Esophagus squamous epithelium (tissue), 5 donors: ENCODE results near the gene AVEN. TPM values are rescaled to one million over a fixed set of nuclear protein-coding genes. Genes with fewer than 3 reads are reported as not detected.

Source experiments
- DNase-seq: peaks from one replicate; lab custom pipeline; 2025; lab: John Stamatoyannopoulos, UW
- H3K27ac ChIP-seq, 4 donors: fragments of 200-600 bp; sonication (generic); one replicate each; pipeline ENCODE4 v1.5.1; 2016 to 2019; ENCODE audit warnings: mild to moderate bottlenecking in 1 of 4
- H3K27me3 ChIP-seq, 4 donors: fragments of 200-600 bp; sonication (generic); 1 replicate in 3 of 4; 2 replicates in 1 of 4; pipeline versions ENCODE4 v1.5.1 to v1.6.0; 2017 to 2021; ENCODE audit warnings: antibody characterized with exemption in 1 of 4
- H3K36me3 ChIP-seq, 3 donors: fragments of 200-600 bp; sonication (generic); one replicate each; pipeline ENCODE4 v1.5.1; 2016 to 2019
- H3K4me1 ChIP-seq, 3 donors: fragments of 200-600 bp; sonication (generic); one replicate each; pipeline ENCODE4 v1.5.1; 2017 to 2019
- H3K4me3 ChIP-seq, 4 donors: fragments of 200-600 bp; sonication (generic); 1 replicate in 3 of 4; 2 replicates in 1 of 4; pipeline ENCODE4 v1.5.1; 2016 to 2019; ENCODE audit warnings: mild to moderate bottlenecking in 2 of 4, moderate library complexity in 1 of 4
- H3K9me3 ChIP-seq, 3 donors: fragments of 200-600 bp; sonication (generic); one replicate each; pipeline ENCODE4 v1.5.1; 2016 to 2019
- CTCF ChIP-seq, 6 experiments: fragments of 450-650 bp in 4 of 6; fragments of 200-600 bp in 2 of 6; sonication (generic) in 2 of 6; IDR thresholded peaks; one replicate each; pipeline ENCODE4 v1.5.1; 2016 to 2019; ENCODE audit warnings: antibody characterized with exemption in 6 of 6, mild to moderate bottlenecking in 4 of 6, moderate library complexity in 4 of 6
- POLR2A ChIP-seq, 4 donors: fragments of 450-650 bp; IDR thresholded peaks; one replicate each; pipeline ENCODE4 v1.6.1; 2017; ENCODE audit warnings: antibody characterized with exemption in 4 of 4, mild to moderate bottlenecking in 4 of 4, moderate library complexity in 3 of 4
- WGBS, 2 donors: methylation state at CpG; one replicate each; pipeline ENCODE4 v1.1.5; 2018; 5-methylcytosine and 5-hydroxymethylcytosine counted together
- intact Hi-C: fragments of 100-400 bp; cut with DNase I; formaldehyde crosslinking; loops from one replicate; pipeline ENCODE4 v1.15.0; 2022
- total RNA-seq, 4 donors: library from RNA; depleted of rRNA; stranded (reverse); fragments of >200 nt; gene quantifications; one replicate each; pipeline ENCODE4 v1.1.0, GENCODE V29; 2016
- donor health status: DM: yes; HTN: yes; CAD: no.

The AVEN gene
- total RNA-seq, 4 donors from 2014 or later, result 9.9 to 17.5 (median 16.5) TPM

- WGBS, 2 donors, result 16 to 17% methylated on average over 2 of the region's 2 CpGs
- TF ChIP-seq POLR2A (IDR thresholded peaks at IDR 0.05) (no peak), CTCF (IDR thresholded peaks at IDR 0.05) (no peak)
- H3K4me1 ChIP-seq, result no peaks in the 10 kb centered on the region
- no peak overlapping the region for H3K4me3 ChIP-seq
- intact Hi-C loops, result no loop called here
- no peak for DNase-seq
- no peaks in the 10 kb centered on the region for H3K36me3 ChIP-seq
- no peaks in the 10 kb centered on the region for H3K9me3 ChIP-seq
- H3K27ac ChIP-seq, result no peak overlapping the region
- no peaks in the 10 kb centered on the region for H3K27me3 ChIP-seq
These were observed 150.8 kb downstream of the AVEN start for GRCh38 chr15:33888176-33888575.

GRCh38 chr15:33882921-33883320, 156.1 kb downstream of the AVEN start:
- no peak for DNase-seq
- no peaks in the 10 kb centered on the region for H3K4me1 ChIP-seq
- H3K4me3 ChIP-seq, result no peak overlapping the region
- TF ChIP-seq POLR2A (IDR thresholded peaks at IDR 0.05) (no peak), CTCF (IDR thresholded peaks at IDR 0.05) (no peak)
- intact Hi-C loops, result no loop called here
- no peaks in the 10 kb centered on the region for H3K36me3 ChIP-seq
- no peaks in the 10 kb centered on the region for H3K27me3 ChIP-seq
- no peak overlapping the region for H3K27ac ChIP-seq
- 88 to 98% methylated on average over 2 of the region's 2 CpGs for WGBS, 2 donors
- H3K9me3 ChIP-seq, result no peaks in the 10 kb centered on the region

- WGBS, 2 donors, result 59 to 61% methylated on average over 2 of the region's 2 CpGs
- Histone ChIP-seq H3K36me3 (no peaks in the 10 kb centered on the region), H3K4me3 (no peak overlapping the region), H3K9me3 (no peaks in the 10 kb centered on the region), H3K27ac (no peak overlapping the region), H3K27me3 (no peaks in the 10 kb centered on the region), H3K4me1 (no peaks in the 10 kb centered on the region)
- intact Hi-C loops, result no loop called here
- TF ChIP-seq POLR2A (IDR thresholded peaks at IDR 0.05) (no peak), CTCF (IDR thresholded peaks at IDR 0.05) (no peak)
- DNase-seq, result no peak
These were observed 164.8 kb downstream of the AVEN start for GRCh38 chr15:33874156-33874555.

GRCh38 chr15:33872416-33873106, 166.4 kb downstream of the AVEN start:
- TF ChIP-seq CTCF (IDR thresholded peaks at IDR 0.05) (no peak), POLR2A (IDR thresholded peaks at IDR 0.05) (no peak)
- Histone ChIP-seq H3K4me3 (no peak overlapping the region), H3K9me3 (no peaks in the 10 kb centered on the region), H3K27ac (no peak overlapping the region), H3K27me3 (no peaks in the 10 kb centered on the region), H3K4me1 (no peaks in the 10 kb centered on the region), H3K36me3 (peaks cover 0 to 5% (median 0%) of the 10 kb centered on the region in 3 donors)
- 87 to 91% methylated on average over 13 of the region's 13 CpGs for WGBS, 2 donors
- intact Hi-C loops, result no loop called here
- DNase-seq, result no peak

- H3K4me1 ChIP-seq, result no peaks in the 10 kb centered on the region
- intact Hi-C loops, result no loop called here
- WGBS, 2 donors, result 95 to 97% methylated on average over 2 of the region's 2 CpGs
- no peak for TF ChIP-seq CTCF (IDR thresholded peaks at IDR 0.05)
- peaks cover 0 to 11% (median 0%) of the 10 kb centered on the region in 3 donors for H3K36me3 ChIP-seq
- H3K27ac ChIP-seq, result no peak overlapping the region
- no peak overlapping the region for H3K4me3 ChIP-seq
- DNase-seq, result no peak
- H3K9me3 ChIP-seq, result no peaks in the 10 kb centered on the region
- no peaks in the 10 kb centered on the region for H3K27me3 ChIP-seq
These were observed 167.0 kb downstream of the AVEN start for GRCh38 chr15:33871980-33872379.
